GM19372 (cell line): ENCODE measurements around the gene TUBA3D.
"Not testable (repeated sequence)": the region's sequence is repeated elsewhere in the genome, so short reads cannot be mapped to it uniquely, and the experiment has no call there.

Source experiments
- ATAC-seq: cut with Tn5 transposase; IDR thresholded peaks from one replicate; pipeline ENCODE4 v1.9.1; 2021; ENCODE audit warnings: mild to moderate bottlenecking, low read depth, moderate library complexity; ENCODE audit not compliant: unreplicated experiment

TUBA3D gene

GRCh38 chr2:131530626-131531344 is 54.9 kb downstream of the TUBA3D start:
- ATAC-seq: not testable (repeated sequence)

- not testable (repeated sequence) for ATAC-seq
Measured at GRCh38 chr2:131531547-131532185, 55.7 kb downstream of the TUBA3D start.
